ENCODE results near the gene DPY19L3. TPM values are rescaled to one million over a fixed set of nuclear protein-coding genes. Genes with fewer than 3 reads are reported as not detected.
A peak's percentile ranks its signal among the peaks of the same experiment; 100 is the strongest.

DPY19L3 gene, protein sequence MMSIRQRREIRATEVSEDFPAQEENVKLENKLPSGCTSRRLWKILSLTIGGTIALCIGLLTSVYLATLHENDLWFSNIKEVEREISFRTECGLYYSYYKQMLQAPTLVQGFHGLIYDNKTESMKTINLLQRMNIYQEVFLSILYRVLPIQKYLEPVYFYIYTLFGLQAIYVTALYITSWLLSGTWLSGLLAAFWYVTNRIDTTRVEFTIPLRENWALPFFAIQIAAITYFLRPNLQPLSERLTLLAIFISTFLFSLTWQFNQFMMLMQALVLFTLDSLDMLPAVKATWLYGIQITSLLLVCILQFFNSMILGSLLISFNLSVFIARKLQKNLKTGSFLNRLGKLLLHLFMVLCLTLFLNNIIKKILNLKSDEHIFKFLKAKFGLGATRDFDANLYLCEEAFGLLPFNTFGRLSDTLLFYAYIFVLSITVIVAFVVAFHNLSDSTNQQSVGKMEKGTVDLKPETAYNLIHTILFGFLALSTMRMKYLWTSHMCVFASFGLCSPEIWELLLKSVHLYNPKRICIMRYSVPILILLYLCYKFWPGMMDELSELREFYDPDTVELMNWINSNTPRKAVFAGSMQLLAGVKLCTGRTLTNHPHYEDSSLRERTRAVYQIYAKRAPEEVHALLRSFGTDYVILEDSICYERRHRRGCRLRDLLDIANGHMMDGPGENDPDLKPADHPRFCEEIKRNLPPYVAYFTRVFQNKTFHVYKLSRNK
- total RNA-seq, result 17.5 and 18.8 TPM in 2 replicates
- 24.2 and 31.9 TPM in 2 replicates for polyA plus RNA-seq
- polyA plus RNA-seq (2012), result 11.3 and 15.3 TPM in 2 replicates
- polyA minus RNA-seq (ENCODE audit: low replicate concordance), result 46.6 and 80.8 TPM in 2 replicates

DNA sequence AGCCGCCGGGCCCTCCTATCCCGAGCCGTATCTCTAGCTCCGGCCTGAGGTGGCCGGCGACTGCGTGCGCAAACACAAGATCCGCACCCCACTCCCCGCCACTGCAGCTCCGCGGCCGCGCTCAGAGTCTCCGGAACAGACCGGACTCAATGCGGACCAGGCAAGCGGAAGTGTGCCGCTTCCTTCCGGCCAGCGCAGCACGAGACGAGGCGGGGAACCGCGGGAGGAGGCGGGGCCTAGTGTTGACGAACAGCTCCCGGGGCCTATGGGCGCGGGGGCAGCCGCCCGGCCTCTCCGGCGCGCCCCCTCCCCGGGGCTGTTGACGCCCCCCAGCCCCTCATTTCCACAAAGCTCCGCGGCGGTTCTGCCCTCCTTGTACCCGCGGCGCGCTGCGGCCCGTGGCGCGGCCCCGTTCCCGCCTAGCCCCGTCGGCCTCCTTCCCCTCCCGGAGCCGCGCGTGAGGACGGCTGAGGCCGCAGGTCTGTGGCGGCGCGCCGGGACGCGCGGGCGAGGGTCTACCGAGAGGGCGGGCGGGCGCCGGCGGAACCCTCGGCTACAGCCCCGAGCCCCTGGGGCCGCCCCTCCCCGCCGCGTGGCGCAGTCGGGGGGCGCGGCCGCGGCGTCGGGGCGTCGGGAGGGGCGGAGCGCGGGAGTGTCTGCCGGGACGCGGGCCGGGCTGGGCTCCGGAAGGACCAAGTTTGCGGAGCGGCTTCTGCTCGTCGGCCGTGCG, at the start of gene DPY19L3:
Gene DPY19L3, plus strand, starts transcription at position 340 of the 730 bp plus-strand sequence. CDS start 2,484 bp downstream, outside the sequence.
- Histone ChIP-seq H3K79me2 (ENCODE audit: control insufficient read depth, insufficient read depth, low read length) (peaks cover 11% of the 10 kb centered on the region), H3K27me3 (ENCODE audit: control insufficient read depth, insufficient read depth, low read length) (no peaks in the 10 kb centered on the region), H3K27ac (ENCODE audit: insufficient read depth, low read length) (peak within 1 kb of the TSS; percentile 96), H3K9ac (ENCODE audit: insufficient read depth, low read length) (peak within 1 kb of the TSS; percentile 98), H3K4me2 (ENCODE audit: extremely low read depth, insufficient read depth, low read length) (peak within 1 kb of the TSS; percentile 90), H2AFZ (ENCODE audit: low read length) (peak within 1 kb of the TSS; percentile 45), H3K36me3 (ENCODE audit: control insufficient read depth, insufficient read depth, low read length) (no peaks in the 10 kb centered on the region), H4K20me1 (ENCODE audit: control insufficient read depth, extremely low read depth, insufficient read depth, low read length) (no peaks in the 10 kb centered on the region), H3K9me3 (ENCODE audit: control insufficient read depth, insufficient read depth, low read depth, low read length) (no peaks in the 10 kb centered on the region), H3K4me1 (ENCODE audit: control insufficient read depth, extremely low read depth, insufficient read depth, low read length) (peaks cover 3% of the 10 kb centered on the region), H3K4me3 (replicated peaks in 1 of 4; ENCODE audit: control extremely low read depth in 1 of 4, insufficient read depth in 1 of 4, low read depth in 3 of 4, low read length in 4 of 4) (peak within 1 kb of the TSS; percentile 70 to 91 (median 85))
- DNase-seq (ENCODE audit: low read depth in 2 of 2), result peak; percentile 90 to 93
- TF ChIP-seq EZH2 (IDR thresholded peaks at IDR 0.05; ENCODE audit: low read length, missing control alignments), result no peak
- TF ChIP-seq, protein P1, sequence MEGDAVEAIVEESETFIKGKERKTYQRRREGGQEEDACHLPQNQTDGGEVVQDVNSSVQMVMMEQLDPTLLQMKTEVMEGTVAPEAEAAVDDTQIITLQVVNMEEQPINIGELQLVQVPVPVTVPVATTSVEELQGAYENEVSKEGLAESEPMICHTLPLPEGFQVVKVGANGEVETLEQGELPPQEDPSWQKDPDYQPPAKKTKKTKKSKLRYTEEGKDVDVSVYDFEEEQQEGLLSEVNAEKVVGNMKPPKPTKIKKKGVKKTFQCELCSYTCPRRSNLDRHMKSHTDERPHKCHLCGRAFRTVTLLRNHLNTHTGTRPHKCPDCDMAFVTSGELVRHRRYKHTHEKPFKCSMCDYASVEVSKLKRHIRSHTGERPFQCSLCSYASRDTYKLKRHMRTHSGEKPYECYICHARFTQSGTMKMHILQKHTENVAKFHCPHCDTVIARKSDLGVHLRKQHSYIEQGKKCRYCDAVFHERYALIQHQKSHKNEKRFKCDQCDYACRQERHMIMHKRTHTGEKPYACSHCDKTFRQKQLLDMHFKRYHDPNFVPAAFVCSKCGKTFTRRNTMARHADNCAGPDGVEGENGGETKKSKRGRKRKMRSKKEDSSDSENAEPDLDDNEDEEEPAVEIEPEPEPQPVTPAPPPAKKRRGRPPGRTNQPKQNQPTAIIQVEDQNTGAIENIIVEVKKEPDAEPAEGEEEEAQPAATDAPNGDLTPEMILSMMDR (conservative IDR thresholded peaks at IDR 0.05 in 1 of 2, IDR thresholded peaks at IDR 0.05 in 1 of 2; ENCODE audit: low read depth in 1 of 2, low read length in 2 of 2), result no peak

DNA sequence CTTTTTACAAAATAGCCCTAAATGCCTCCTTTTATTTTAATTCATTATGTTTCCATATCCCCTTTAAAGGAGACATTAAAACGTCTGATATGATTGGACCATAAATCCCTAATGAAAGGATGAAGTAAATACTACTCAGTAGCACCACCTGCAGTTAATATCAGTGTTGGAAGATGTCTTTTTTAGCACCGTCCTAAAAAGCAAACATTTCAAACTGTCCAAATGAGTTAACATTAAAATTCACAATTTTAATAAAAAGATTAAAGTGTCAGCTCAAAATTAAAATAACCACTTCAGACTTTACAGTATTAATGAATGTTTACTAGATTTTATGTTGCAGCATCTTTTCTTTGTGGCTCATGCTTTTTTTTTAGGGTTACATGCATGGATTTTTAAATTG, 47.9 kb upstream of the DPY19L3 start:
- Histone ChIP-seq H3K27ac (ENCODE audit: insufficient read depth, low read length) (no peak overlapping the region), H3K27me3 (ENCODE audit: control insufficient read depth, insufficient read depth, low read length) (no peaks in the 10 kb centered on the region), H3K9me3 (ENCODE audit: control insufficient read depth, insufficient read depth, low read depth, low read length) (no peaks in the 10 kb centered on the region), H3K4me2 (ENCODE audit: extremely low read depth, insufficient read depth, low read length) (no peak overlapping the region), H4K20me1 (ENCODE audit: control insufficient read depth, extremely low read depth, insufficient read depth, low read length) (no peaks in the 10 kb centered on the region), H3K4me1 (ENCODE audit: control insufficient read depth, extremely low read depth, insufficient read depth, low read length) (no peaks in the 10 kb centered on the region), H3K9ac (ENCODE audit: insufficient read depth, low read length) (no peak overlapping the region), H3K36me3 (ENCODE audit: control insufficient read depth, insufficient read depth, low read length) (peaks cover 18% of the 10 kb centered on the region), H2AFZ (ENCODE audit: low read length) (no peak overlapping the region), H3K4me3 (replicated peaks in 1 of 4; ENCODE audit: control extremely low read depth in 1 of 4, insufficient read depth in 1 of 4, low read depth in 3 of 4, low read length in 4 of 4) (no peak overlapping the region), H3K79me2 (ENCODE audit: control insufficient read depth, insufficient read depth, low read length) (peaks cover 21% of the 10 kb centered on the region)
- peak in 1 of 2 donors; percentile 27 for DNase-seq (ENCODE audit: low read depth in 2 of 2)
- TF ChIP-seq EZH2 (IDR thresholded peaks at IDR 0.05; ENCODE audit: low read length, missing control alignments), result no peak
- TF ChIP-seq, protein P1 (conservative IDR thresholded peaks at IDR 0.05 in 1 of 2, IDR thresholded peaks at IDR 0.05 in 1 of 2; ENCODE audit: low read depth in 1 of 2, low read length in 2 of 2), result peak in 1 of 2 donors; percentile 29

All from fibroblast of lung (primary cell).